AG10803 (cell line): Measurements from ENCODE around the gene COPS3.

Source experiments
- DNase-seq: peaks from one replicate; pipeline ENCODE4 v3.0.0; 2010; ENCODE audit warnings: low read depth
- H3K4me3 ChIP-seq: 2 replicates; pipeline ENCODE4 v1.5.1; 2011; ENCODE audit warnings: mild to moderate bottlenecking, low read length, control low read depth
- TF ChIP-seq, protein P1 (sequence below): conservative IDR thresholded peaks from 2 replicates; pipeline ENCODE4 v1.5.1; 2011; ENCODE audit warnings: mild to moderate bottlenecking, low read length, control low read depth, inconsistent platforms

The COPS3 gene

DNA sequence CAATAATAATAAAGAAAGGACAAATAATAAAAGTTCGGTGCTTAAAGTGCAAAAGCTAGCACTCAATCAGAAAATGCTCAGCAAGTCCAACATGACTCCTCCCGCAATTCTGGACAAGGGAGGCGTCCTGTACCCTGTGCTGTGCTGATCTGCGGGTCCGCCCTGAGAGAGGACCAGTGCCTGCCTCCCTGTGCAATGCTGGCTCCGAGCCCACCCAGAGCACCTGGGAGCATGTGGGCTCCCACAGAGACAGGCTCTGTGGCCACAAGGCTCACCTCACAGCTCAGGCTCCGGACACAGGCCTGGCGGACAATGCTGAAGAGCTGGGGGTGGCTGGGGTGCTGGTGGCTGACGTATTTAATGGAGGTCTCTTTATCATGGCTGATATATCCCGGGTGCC lies 55.1 kb downstream of the COPS3 start:
- TF ChIP-seq, protein P1, sequence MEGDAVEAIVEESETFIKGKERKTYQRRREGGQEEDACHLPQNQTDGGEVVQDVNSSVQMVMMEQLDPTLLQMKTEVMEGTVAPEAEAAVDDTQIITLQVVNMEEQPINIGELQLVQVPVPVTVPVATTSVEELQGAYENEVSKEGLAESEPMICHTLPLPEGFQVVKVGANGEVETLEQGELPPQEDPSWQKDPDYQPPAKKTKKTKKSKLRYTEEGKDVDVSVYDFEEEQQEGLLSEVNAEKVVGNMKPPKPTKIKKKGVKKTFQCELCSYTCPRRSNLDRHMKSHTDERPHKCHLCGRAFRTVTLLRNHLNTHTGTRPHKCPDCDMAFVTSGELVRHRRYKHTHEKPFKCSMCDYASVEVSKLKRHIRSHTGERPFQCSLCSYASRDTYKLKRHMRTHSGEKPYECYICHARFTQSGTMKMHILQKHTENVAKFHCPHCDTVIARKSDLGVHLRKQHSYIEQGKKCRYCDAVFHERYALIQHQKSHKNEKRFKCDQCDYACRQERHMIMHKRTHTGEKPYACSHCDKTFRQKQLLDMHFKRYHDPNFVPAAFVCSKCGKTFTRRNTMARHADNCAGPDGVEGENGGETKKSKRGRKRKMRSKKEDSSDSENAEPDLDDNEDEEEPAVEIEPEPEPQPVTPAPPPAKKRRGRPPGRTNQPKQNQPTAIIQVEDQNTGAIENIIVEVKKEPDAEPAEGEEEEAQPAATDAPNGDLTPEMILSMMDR: no peak
- H3K4me3 ChIP-seq: no peak overlapping the region
- no peak for DNase-seq

DNA sequence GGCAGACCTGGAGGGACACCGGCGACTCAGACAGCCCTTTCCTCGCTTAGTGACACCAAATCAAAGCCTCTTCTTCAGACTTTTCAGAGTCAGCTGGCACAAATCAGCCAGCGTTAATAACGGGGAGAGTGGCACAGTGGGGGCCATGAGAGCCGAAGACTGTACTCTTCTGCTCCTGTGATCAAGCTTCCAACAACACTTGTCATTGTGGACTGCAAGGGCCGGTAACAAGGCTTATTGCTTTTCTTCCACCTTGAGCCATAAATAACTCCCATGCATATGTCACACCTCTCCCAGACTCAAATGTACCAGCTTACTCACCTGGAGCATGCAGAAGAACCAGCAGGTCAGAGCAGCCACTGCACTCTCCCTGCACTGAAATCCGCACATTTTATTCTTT lies 56.9 kb downstream of the COPS3 start:
- TF ChIP-seq, protein P1: no peak
- no peak overlapping the region for H3K4me3 ChIP-seq
- no peak for DNase-seq

DNA sequence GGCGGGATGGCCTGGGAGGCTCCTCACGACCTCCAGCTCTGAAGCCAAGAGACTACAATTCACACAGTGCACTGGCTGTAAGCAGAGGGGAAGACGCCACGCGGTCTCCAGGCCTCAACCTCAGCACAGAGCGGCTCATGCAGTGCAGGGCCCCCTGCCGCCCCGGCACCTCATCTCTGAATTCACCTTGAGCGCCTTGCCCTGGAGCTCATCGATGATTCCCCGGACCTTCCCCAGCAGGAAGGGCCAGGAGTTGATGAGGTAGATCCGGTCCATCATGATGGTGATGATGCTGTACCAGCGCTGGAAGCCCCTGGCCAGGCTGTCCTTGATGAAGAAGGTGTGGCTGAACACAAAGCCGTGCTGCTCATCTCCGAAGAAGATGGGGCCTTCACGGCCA lies 57.3 kb downstream of the COPS3 start:
- TF ChIP-seq, protein P1: no peak
- no peak overlapping the region for H3K4me3 ChIP-seq
- DNase-seq: no peak

DNA sequence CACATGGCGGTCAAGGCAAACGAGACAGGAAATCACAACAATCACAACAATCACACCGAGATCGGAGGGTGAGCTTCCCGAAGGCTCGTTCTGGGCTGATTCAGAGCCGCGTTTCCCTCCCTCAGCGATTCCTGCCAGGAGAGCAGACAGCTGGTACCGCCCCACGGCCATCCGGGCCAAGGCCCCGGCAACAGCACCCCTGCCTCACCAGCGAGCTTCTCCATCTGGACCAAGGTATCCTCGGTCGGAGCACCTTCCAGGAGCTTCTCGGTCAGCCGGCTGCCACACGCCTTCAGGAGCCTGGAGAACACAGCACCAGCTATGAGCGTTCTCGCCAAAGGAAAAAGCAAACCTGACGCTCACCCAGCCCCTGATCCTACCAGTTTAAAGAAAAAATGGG lies 59.7 kb downstream of the COPS3 start:
- TF ChIP-seq, protein P1: no peak
- H3K4me3 ChIP-seq: no peak overlapping the region
- DNase-seq: no peak

DNA sequence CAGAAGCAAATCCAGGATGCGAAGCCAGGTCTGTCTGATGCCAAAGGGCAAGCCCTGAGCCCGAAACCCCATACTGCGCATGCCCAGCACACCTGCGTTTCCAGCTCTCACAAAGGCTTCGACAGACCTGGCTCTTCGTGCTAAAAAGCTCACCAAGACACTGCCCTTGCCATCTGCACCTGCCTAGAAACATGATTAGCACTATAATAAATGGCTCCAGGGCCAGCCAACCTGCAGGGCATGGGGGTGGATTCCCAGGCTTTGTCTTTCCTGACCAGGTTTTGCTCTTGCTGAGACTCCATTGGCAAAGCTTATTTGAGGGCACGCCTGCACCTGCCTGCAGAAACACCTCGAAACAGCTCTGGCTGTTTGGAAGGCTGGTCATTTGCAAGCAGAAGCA lies 60.5 kb downstream of the COPS3 start:
- H3K4me3 ChIP-seq: no peak overlapping the region
- TF ChIP-seq, protein P1: no peak
- DNase-seq: no peak

DNA sequence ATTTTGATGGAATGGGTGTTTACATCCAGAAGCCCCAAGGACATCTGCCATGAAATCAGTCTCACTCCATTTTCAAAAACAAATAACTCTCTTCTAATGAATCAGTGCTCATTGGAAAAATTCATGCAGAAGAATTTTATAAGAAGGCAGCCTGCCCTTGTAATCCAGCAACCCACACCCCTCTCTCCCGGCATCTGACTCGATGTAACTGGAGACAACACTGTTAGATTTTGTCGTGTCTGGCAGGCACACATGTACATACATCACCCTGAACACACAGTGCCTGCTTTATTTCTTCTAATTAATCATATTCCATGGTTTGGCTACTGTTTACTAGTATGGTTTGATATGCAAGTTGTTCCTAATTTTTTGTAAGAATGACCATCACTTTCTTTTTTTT lies 63.1 kb downstream of the COPS3 start:
- DNase-seq: no peak
- H3K4me3 ChIP-seq: no peak overlapping the region
- TF ChIP-seq, protein P1: no peak

DNA sequence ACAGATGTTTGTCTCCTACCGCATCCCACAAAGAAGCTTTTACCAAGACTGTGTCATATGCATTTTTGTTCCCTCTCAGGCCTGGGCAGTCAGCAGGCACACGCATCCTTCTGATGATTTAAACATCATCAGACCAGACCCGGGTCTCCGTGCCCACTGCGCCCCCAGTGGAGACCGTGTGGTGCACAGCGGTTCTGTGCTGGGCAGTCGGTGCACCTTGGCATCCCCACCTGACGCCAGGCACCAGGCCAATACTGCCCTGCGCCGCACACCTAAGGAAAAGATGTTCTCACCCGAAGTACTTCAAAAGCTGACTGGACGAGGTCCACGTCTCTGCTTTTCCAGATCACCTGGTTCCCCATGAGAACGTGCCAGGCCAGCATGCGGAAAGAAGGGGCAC lies 64.3 kb downstream of the COPS3 start:
- H3K4me3 ChIP-seq: no peak overlapping the region
- no peak for DNase-seq
- TF ChIP-seq, protein P1: no peak
